HepG2 (cell line): ENCODE results near the gene ITGB8.

Source experiments
- CTCF ChIP-seq: sonication (generic); formaldehyde crosslinking; IDR thresholded peaks from 2 replicates; pipeline ENCODE4 v1.5.0; 2020; ENCODE audit warnings: mild to moderate bottlenecking, missing genetic modification reagents, moderate library complexity
- GTF2F1 ChIP-seq: fragments of 150-350 bp; IDR thresholded peaks from 2 replicates; pipeline ENCODE4 v1.6.1; 2014; ENCODE audit warnings: low read length
- IKZF1 ChIP-seq: fragments of 450-650 bp; IDR thresholded peaks from 2 replicates; pipeline ENCODE4 v1.7.1; 2016
- IRF9 ChIP-seq: sonication (generic); formaldehyde crosslinking; IDR thresholded peaks from 2 replicates; pipeline ENCODE4 v1.8.0; 2022; ENCODE audit warnings: missing genetic modification reagents, mild to moderate bottlenecking, borderline replicate concordance
- PHF21A ChIP-seq: sonication (generic); formaldehyde crosslinking; IDR thresholded peaks from 2 replicates; pipeline ENCODE4 v1.5.0; 2020; ENCODE audit warnings: mild to moderate bottlenecking, missing genetic modification reagents
- RAD21 ChIP-seq: fragments of 450-650 bp; formaldehyde crosslinking; IDR thresholded peaks from 2 replicates; pipeline ENCODE4 v1.5.0; 2020; ENCODE audit warnings: mild to moderate bottlenecking
- REST ChIP-seq, 2 experiments: IDR thresholded peaks; 2 replicates each; pipeline ENCODE4 v1.6.1; 2011 to 2012; ENCODE audit warnings: low read length in 2 of 2, borderline replicate concordance in 1 of 2, low read depth in 1 of 2, mild to moderate bottlenecking in 1 of 2, moderate library complexity in 1 of 2
- SMYD3 ChIP-seq: sonication (generic); formaldehyde crosslinking; IDR thresholded peaks from 2 replicates; pipeline ENCODE4 v1.8.1; 2023; ENCODE audit warnings: mild to moderate bottlenecking, missing genetic modification reagents
- SUZ12 ChIP-seq: fragments of 150-350 bp; IDR thresholded peaks from 2 replicates; pipeline ENCODE4 v1.6.1; 2014; ENCODE audit warnings: low read depth, low read length
- ZFP41 ChIP-seq: sonication (generic); formaldehyde crosslinking; IDR thresholded peaks from 2 replicates; pipeline ENCODE4 v1.4.0; 2020; ENCODE audit warnings: mild to moderate bottlenecking, missing genetic modification reagents, borderline replicate concordance

GRCh38 chr7:20350996-20351692 lies 20.4 kb downstream of the ITGB8 start:
- TF ChIP-seq ZFP41 (CRISPR knock-in tag), result no peak
- TF ChIP-seq GTF2F1, result no peak
- TF ChIP-seq CTCF (CRISPR knock-in tag), result no peak
- no peak for TF ChIP-seq IKZF1
- TF ChIP-seq IRF9 (CRISPR knock-in tag), result no peak
- TF ChIP-seq SUZ12, result no peak
- no peak for TF ChIP-seq PHF21A (CRISPR knock-in tag)
- TF ChIP-seq RAD21 (CRISPR knock-in tag), result no peak
- TF ChIP-seq SMYD3 (CRISPR knock-in tag), result no peak
- TF ChIP-seq REST (IDR thresholded peaks at IDR 0.05; ENCODE audit: borderline replicate concordance in 1 of 2, low read depth in 1 of 2, low read length in 2 of 2), result no peak
